GM21360 (cell line): ENCODE data around the gene ERC2.

Source experiments
- ATAC-seq: cut with Tn5 transposase; IDR thresholded peaks from one replicate; pipeline ENCODE4 v1.9.1; 2021; ENCODE audit warnings: mild to moderate bottlenecking, moderate library complexity; ENCODE audit not compliant: unreplicated experiment

ERC2 gene

DNA sequence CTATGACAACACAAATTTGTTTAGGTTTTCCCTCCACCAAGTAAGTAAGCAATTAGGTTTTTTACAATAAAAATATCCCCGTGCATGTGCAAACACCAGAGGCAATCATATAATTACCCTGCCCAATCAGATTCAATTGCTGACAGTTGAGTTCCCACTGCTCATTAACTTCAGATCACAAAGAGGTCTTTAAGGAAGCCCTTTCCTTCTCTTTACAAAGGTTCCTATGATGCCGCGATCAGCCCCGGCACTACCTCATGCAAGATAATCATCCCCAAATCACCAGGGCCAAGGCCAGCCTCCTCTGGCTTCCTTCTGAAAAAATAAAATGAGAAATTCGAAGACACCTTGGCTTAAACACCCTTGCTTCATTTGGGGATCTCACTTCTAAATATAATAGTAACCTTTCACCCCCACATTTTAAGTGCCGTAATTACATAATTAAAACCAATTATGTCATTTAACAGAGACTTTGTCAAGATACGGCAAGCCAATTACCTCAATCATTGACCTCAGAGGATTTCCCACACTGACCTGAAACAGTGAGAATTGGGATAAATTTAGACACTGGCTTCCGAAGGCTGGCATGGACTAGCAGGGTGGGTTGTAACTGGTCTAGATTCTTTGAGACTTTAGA is 859.8 kb downstream of the ERC2 start:
- peak; percentile 2 for ATAC-seq

DNA sequence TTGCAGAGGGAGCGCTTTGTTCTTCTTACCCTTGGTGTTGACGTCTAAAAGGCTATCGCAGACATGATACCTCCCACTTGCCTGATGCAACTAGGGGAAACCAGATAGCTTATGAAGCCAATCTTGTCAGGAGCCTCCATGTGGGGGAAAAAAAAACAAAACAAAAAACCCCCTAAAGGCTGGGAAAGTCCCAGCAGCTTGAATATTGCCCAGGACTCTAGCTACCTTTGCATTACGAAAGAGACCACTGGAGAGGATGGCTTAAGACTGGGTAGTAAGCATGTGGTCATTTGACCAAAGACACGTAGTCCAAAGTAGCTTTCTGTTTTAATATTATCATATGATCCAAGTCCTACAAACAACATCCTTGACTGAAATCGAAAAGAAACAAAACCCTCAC is 860.4 kb downstream of the ERC2 start:
- peak; percentile 77 for ATAC-seq

DNA sequence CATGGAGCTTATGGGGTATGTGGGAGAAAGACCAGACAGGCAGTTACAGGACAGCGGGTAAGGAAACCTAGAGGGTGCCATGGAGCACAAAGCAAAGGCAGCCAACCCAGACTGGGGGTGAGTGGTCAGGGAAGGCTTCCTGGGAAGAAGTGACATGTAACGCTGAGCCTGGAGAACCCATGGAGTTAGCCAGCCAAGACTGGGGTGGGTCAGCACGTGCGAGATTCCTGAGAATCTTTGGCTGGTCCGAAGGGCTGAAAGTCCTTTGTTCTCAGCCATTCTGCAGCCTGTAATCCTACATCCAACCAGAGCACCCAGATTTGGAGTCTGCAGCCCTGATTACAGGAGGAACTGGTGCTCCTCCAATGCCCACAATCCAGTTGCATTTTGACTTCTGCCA is 861.1 kb downstream of the ERC2 start:
- ATAC-seq, result no peak

DNA sequence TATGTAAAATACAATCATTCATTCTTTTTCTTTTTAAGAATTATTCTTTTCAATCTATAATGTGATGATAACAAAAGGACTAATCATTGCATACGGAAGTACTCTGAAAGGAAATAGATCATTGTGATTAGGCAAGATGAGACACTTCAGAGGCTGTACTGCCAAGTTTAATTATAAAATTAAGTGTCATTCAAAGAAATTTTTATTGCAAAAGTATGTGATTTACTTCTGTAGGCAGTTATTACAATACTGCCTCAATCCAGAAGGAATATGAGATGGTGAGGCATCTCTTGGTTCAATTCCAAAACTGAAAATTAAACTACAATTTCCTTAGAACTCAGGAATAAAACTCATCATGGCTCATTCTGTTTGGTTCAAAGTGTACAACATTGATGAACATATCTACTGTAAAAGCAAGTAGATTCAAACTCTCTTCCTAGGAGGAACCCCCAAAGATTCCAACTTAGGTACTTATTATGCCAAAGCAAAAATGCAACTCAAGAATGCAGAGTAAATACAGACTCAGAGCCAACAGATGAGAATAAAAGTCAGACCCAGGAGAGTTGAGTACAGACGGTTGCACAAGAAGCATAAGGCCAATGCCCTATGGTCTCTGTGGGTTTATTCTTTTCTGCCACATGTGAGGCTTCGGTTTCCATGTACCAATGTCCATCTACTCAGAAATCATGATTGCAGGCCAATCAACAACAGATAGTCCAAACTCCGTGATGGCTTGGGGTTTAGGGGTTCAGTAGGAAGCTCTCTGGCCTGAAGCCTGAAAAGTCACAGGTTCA is 862.6 kb downstream of the ERC2 start:
- no peak for ATAC-seq

DNA sequence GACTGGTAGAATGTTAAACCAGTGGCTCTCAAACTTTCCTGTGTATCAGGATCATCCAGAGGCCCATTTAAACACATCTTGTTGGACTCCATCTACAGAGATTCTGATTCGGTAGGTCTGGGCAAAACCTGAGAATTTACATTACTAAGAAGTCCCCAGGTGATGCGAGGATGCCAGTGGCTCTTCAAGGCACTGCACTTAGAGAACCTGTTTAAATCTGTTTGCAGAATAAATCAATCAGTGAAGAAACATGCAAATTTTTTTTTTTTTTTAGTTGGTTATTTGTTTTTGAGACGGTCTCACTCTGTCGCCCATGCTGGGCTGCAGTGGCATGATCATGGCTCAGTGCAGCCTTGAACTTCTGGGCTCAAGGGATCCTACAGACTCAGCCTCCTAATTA is 863.4 kb downstream of the ERC2 start:
- ATAC-seq, result no peak

DNA sequence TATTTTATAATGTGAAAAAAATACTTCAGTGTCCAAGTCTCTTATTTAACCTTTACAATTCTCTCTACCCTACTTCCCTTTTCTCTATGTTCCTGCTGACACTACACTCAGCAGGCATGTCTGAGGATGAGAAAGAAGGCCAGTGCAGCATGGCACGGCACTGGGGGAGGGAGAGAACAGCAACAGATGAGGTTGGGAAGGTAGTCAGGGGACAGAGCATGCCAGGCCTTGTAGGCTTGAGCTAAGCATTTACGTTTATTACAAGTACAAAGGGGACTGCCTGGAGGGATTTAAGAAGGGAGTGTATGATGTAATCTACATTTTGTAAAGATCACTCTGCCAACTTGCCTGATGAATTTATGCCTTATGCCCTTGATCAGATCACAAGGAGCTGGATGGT is 863.9 kb downstream of the ERC2 start:
- no peak for ATAC-seq

DNA sequence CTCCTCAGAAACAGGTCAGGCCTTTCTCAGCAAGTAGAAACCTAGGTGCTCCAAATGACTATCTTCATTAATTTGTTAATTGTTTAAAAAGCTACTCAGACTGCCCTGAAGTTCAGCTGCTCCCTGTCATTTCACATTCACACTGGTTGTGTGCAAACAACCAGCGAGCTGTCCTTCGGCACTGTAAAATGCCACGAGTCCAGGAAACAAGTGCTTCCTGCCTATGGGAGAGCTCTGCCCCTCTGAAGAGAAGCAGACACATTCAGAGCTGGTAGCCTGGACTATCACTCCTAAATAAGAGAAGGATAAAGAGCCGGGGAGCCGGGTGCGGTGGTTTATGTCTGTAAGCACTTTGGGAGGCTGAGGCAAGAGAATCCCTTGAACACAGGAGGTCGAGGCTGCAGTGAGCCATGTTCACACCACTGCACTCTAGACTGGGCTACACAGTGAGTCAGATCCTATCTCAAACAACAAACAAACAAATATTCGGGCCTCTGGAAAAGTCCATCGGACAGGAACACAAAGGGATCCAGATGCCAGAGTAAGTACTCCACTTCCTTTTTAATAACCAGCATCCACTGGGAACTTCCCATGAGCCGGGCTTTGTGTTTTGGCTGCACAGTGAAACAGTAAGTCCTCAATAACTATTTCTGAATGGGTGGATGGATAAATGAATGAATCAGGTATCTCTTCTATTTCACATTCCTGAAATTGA is 866.7 kb downstream of the ERC2 start:
- no peak for ATAC-seq

DNA sequence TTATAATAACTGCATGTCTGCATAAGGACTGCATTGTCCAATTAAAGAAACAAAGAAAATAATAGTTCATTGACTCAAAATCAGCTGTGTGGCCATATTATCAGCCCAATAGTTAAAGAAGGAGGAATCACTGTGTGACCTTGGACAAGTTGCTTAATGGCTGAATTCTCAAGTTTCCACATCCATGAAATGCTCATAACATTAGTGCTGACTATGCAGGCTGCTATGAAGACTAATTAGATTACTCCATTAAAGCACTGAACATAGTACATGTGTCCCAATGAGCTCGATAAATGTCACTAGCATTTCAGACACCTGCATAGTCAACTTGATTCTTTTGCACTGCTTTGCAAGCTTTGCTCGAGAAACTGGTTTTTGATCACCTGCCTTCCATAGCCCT is 870.0 kb downstream of the ERC2 start:
- no peak for ATAC-seq

DNA sequence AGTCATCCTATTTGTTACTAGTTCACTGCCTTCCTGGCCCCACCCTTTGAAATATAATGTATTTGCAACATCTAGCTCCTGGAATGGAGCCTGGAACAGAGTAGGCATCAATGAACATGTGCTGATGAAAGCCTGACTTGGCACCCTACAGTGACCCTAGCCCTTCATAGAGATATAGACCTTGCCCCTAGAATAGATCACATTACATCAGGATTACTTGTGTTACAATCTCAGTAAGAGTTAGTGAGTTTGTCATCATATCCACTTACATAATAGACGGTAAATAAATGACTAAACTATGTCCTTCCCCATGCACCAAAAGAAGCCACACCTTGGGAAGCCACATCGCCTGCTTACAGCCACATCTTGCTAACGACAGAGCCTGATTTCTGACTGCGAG is 870.6 kb downstream of the ERC2 start:
- ATAC-seq, result no peak

DNA sequence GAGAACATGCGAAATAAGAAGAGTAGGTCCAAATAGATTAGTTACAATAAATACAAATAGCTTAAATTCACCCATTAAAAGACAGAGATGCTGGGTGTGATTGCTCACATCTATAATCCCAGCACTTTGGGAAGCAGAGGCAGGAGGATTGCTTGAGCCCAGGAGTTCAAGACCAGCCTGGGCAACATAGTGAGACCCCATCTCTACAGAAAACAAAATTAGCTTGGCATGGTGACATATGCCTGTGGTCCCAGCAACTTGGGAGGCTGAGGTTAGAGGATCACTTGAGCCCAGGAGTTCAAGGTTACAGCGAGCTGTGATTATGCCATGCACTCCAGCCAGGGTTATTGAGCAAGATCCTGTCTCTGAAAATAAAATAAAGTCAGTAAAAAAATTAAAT is 872.1 kb downstream of the ERC2 start:
- no peak for ATAC-seq

DNA sequence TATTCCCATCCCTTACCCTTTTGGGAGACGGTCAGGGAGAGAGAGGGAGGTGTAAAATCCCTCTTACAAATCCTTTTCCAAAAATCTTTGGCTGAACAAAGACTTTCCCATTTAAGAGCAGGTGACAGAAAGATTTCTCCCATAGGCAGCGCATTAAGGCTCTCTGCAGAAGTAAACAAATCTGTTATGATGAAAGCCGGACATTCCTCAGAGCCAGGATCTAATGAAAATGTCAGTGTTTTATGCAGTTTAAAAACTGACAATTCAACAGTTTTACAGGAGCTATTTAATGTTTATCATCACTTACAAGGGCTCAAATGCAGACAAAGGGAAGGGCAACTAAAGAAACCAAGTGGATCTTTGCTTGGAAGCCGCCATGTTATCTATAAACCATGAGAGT is 872.8 kb downstream of the ERC2 start:
- ATAC-seq, result no peak

DNA sequence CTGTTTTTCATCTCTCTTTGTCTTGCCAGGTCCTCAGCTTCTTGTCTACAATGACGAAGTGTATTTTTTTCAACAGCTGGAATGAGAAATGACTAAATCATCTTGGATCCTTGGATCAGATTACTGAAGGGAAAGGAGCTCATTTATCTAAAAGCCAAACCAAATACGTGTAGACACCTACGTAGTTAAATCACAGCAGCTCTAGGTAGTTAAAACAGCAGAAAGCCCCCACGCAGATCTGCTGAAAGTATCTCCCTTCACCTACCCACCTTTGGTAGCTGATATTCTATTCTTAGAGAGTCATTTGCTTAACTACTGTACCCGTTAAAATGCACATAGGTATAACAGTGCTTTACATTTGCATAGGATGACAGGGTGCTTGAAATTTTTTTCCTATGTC is 875.7 kb downstream of the ERC2 start:
- no peak for ATAC-seq

DNA sequence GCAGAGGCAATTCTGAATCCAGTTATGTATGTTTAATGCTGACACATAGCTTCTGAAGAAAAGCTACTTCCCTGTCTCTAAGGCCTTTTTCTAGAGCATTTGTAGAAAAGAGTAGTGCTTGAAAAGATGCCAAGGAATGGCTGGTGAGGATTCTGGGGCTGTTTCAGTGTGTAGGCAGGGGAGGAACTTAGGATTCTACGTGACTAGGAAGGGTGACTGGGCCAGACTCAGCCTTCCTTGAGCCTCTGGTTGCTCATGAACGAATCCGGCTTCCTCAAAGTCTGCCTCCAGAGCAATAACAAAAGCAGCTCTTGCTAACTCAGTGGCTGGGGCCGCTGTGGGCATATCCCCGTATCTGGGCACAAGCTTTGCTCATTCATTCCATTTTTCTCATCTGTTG is 876.4 kb downstream of the ERC2 start:
- ATAC-seq, result no peak

DNA sequence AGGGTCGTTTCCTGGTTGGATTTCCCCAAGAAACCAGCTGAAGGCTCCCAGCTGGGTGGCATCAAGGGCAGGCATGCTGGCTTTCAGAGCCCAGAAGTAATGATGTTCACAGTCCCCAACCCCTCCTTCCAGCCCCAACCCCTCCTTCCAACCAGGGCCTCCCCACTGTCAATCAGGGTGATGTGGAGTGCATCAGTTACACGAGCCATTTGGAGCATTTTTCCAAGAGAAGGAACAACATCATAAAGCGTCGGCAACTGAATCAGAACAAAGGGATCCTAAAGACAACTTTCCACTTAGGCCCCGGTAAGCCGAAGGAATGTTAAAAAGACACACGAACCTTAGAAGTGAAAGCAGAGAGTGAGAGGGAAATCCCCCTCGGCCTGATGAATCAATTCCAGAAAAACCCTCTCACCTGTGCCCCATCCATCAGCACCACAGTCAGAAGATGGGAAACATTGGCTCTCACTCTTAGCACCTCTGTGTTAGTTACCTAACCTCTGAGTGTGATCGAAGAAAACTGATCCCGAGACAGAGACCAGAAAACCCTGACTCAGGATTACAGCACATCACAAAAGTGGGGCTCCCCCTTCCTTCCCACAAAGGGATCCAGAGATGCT is 880.0 kb downstream of the ERC2 start:
- ATAC-seq, result no peak

DNA sequence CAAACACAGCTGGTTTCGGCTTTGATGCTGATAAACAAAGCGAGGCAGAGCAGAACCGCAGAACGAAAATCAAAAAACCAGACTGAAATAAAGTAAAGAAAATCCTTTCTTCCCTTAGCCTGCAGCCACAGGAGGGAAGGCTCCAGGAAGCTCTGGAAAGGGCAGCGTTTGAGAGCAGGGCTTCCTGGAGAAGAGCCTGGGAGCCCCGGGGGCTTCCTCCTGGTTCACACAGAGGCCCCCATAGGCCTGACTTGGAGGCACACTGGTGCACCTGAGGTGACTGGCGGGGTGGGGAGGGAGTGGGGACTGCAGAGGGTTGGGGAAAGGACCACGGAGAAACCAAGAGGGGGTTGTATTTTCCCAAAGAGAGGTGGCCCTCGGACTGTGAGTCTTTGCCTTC is 882.4 kb downstream of the ERC2 start:
- ATAC-seq, result no peak

DNA sequence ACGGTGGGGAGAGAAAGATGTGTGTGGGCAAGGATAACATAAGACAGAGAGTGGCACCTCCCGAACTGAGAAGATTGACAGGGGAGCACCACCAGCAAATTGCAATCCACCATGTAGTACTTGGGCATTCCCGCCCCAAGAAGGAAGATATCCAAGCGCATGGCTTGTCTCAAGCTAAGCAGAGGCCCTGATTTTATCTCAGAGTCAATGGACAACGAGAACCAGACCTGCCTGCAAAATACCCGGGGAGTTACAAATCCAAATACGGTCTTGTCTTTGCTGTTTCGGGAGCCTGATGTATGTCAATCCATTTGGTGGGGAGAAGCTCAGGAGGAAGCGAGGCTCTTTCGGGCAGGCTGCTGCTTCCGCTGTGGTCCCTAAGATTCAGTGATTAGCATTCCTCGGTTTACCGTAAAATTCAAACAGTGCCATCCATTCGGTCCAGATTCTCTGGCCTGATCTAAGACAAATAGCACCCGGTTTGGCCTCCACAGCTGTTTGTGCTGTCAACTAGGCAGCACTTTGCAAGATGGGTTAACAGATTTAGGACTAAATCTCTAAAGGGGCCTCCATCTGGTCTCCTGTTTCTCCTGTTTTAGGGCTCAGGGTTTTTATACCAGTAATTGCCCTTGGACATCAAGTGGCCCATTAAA is 883.4 kb downstream of the ERC2 start:
- ATAC-seq, result no peak

DNA sequence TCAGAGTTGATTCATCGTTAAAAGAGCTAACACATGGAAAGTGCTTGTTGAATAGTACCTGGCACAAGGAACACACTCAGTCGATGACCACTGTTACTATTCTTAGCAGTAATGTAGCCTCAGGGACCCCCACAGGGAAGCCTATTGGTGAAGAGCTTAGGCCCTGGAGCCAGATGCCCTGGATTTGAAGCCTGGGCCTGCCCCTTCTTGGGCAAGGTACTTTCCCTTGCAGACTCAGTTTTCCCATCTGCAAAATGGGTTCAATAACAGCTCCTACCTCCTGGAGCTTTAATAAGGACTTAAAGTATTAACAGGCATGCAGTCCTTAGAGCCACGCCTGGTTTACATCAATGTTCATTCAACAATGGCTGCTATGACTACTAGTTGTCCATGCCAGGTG is 884.2 kb downstream of the ERC2 start:
- no peak for ATAC-seq

DNA sequence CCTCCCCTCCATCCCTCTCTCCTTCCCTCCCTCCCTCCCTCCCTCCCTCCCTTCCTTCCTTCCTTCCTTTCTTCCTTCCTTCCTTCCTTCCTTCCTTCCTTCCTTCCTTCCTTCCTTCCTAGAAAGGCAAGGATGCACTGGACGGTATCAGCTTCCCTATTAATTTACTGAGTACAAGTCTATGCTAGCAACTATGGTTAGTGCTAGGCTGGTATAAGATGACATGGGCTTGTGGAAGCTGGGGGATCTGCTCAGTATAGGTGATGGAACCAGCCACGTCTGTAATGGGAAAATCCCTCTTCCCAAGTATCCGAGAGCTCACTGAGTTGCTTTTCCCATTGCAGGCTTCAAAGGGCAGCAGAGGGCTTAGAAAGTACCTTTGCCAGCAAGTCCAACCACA is 884.8 kb downstream of the ERC2 start:
- no peak for ATAC-seq

DNA sequence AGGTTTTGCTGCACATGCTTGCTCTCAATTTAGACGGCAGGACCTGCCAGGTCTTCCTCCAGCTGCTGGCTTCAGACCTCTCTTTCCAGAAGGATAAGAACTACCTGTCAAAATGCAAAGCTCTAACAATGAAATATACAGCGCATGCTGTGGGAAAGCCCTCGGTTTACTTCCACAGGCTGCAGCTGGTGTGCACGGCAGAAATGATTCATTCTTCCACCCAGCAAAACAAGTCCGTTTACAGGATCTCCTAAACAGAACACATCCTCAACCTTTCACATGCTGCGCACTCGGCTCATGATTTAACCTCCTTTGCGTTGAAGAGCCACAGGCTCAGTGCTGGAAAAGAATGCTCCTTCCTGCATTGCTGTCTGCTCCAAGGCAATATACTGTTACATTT is 888.8 kb downstream of the ERC2 start:
- no peak for ATAC-seq

DNA sequence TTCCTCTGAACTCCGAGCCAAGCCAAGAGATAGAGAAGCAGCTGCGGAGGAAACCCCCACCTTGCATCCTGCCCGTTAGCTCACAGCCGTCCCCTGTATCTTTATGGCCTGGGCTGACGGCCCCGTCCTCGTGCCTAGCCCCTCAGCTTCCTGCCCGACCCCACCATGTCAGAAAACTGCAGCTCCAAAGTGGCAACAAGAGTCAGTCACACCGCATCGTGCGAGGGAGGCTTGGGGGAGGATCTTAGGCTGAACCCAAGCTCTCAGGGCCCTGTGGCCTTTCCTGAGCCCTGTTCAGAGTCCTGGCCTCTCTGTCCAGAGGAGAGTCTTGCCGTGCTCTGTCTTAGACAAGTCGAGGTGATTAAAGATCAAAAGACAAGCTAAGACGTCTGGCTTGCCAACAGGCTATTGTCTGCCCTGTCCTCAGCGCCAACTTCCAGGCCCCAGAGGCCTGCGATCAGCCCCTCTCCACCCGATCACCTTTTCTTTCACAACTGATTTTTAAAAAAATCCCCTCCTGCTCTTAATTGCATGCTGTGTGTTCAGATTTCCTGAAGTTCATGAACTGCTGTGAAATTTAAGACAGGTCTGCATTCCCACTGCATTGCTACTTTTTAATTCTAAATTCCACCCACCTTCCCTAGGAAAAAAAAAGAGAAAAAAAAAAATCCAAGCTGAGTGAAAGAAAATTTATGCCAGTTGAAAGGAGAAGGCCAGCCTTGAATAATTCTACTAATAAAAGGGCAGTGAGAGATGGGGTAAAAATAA is 891.5 kb downstream of the ERC2 start:
- ATAC-seq, result no peak
